Measurements from ENCODE around the gene DENND6B.

GRCh38 chr22:50296658-50297490, 29.9 kb downstream of the DENND6B start:
- TF ChIP-seq CTCF (IDR thresholded peaks at IDR 0.05) (no peak), POLR2A (IDR thresholded peaks at IDR 0.05) (no peak)
